Fibroblast of the aortic adventitia (primary cell): ENCODE measurements around the gene HCFC1. TPM values are rescaled to one million over a fixed set of nuclear protein-coding genes. Genes with fewer than 3 reads are reported as not detected.

ENCODE experiments used
- DNase-seq: peaks from one replicate; pipeline ENCODE4 v3.0.0-alpha.2; 2010; ENCODE audit warnings: low read depth
- H3K4me3 ChIP-seq: 2 replicates; pipeline ENCODE4 v1.5.1; 2011; ENCODE audit warnings: low read depth, mild to moderate bottlenecking, control low read depth, low read length, moderate library complexity
- total RNA-seq: library from RNA; depleted of rRNA; stranded (reverse); fragments of >200 nt; gene quantifications from 2 replicates; pipeline ENCODE4 v1.2.3, GENCODE V29; 2012; ENCODE audit warnings: low replicate concordance
- TF ChIP-seq, protein P1 (sequence below): IDR thresholded peaks from 2 replicates; pipeline ENCODE4 v1.5.1; 2011; ENCODE audit warnings: mild to moderate bottlenecking, low read length, control low read depth, inconsistent platforms; ENCODE audit not compliant: insufficient read depth

The HCFC1 gene
- total RNA-seq, 1 donor: 34.5 TPM

GRCh38 chrX:154017766-154018517 is 46.3 kb upstream of the HCFC1 start:
- peak overlapping the region; percentile 69 for H3K4me3 ChIP-seq
- TF ChIP-seq, protein P1, sequence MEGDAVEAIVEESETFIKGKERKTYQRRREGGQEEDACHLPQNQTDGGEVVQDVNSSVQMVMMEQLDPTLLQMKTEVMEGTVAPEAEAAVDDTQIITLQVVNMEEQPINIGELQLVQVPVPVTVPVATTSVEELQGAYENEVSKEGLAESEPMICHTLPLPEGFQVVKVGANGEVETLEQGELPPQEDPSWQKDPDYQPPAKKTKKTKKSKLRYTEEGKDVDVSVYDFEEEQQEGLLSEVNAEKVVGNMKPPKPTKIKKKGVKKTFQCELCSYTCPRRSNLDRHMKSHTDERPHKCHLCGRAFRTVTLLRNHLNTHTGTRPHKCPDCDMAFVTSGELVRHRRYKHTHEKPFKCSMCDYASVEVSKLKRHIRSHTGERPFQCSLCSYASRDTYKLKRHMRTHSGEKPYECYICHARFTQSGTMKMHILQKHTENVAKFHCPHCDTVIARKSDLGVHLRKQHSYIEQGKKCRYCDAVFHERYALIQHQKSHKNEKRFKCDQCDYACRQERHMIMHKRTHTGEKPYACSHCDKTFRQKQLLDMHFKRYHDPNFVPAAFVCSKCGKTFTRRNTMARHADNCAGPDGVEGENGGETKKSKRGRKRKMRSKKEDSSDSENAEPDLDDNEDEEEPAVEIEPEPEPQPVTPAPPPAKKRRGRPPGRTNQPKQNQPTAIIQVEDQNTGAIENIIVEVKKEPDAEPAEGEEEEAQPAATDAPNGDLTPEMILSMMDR: no peak
- no peak for DNase-seq

- no peak for DNase-seq
- H3K4me3 ChIP-seq: no peak overlapping the region
- TF ChIP-seq, protein P1: no peak
Observed at GRCh38 chrX:154016366-154017076, 44.9 kb upstream of the HCFC1 start.

- DNase-seq: no peak
- TF ChIP-seq, protein P1: no peak
Observed at GRCh38 chrX:154015581-154016264, 44.1 kb upstream of the HCFC1 start.

DNA sequence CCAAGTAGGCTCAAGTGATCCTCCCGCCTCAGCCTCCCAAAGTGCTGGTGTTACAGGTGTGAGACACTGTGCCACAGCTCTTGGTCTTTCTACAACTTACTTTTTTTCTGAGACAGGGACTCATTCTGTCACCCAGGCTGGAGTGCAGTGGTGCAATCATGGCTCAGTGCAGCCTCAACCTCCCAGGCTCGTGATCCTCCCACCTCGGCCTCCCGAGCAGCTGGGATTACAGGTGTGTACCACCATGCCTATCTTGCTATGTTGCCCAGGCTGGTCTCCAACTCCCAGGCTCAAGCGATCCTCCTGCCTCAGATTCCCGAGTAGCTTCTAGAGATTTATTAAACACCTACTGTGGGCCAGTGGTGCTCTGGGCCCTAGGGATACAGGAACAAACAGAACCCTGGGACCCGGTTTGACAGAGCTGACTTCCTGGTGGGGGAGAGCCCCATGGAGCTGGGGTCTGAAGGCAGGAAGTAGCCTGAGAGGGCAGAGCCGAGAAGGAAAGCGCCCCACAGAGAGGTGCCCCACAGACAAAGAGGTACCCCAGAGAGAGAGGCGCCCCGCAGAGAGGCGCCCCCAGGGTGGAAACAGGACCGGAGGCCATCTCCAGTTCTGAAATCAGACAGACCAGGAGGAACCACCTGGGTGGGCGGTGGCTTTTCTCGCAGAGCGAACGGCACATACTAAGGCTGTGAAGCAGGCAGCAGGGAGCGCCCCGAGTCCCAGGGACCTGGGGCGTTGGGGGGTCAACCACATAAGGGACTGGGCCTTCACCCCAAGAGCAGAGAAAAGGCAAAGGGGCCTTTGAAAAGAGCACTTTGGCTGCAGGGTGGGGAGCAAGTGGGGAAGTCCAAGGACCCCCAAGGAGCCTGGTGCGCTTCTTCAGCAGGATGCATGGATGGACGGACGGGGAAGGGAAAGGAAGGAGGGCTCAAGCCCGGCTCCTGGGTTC is 43.1 kb upstream of the HCFC1 start:
- no peak overlapping the region for H3K4me3 ChIP-seq
- TF ChIP-seq, protein P1: no peak
- no peak for DNase-seq

More at GRCh38 chrX:154015581-154016264, 44.1 kb upstream of the HCFC1 start:
- no peak overlapping the region for H3K4me3 ChIP-seq

DNA sequence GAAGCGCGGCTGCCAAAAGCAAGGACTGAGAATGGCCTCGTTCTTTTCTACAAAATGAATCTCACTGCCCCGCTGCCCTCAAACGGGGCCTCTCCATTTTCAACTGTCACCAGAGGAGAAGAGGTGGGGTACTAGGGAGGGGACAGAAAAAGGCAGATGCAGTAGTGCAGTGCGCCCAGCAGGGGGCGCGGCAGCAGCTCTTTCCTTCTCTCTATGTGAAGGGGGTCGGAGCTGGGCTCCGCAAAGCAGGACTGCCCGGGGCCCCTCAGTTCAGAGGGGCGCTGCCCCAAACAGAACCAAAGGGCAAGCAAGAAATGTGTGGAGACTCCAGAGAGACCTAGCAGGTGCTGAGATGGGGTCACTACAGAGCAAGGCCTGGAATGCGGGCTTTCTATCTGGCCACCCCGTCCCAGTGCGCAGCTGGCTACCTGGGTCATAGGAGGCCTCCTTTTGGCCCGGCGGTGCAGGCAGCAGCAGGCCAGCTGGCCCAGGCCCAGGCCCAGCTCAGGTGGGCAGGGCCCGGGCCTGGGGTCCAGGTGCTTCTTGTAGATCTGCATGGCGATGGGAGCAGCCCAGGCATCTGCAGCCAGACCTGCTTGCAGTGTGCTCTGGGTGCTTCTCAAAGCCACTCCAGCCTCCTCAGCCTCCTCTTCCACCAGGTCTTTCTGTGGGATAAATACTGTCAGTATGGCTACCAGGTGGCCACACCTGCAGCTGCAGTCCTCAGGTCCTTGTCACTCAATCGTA is 42.2 kb upstream of the HCFC1 start:
- no peak overlapping the region for H3K4me3 ChIP-seq
- peak; percentile 43 for DNase-seq
- TF ChIP-seq, protein P1: peak; percentile 90
